HTERT RPE-1 (cell line): Measurements from ENCODE around the gene PARG.
"Not testable (repeated sequence)": the region's sequence is repeated elsewhere in the genome, so short reads cannot be mapped to it uniquely, and the experiment has no call there.

Experiments
- in situ Hi-C: fragments of 300-500 bp; cut with MboI; formaldehyde crosslinking; loops from 4 replicates; pipeline ENCODE4 v1.14.3; 2020; ENCODE audit warnings: low sequenced_read_pairs

Gene PARG

DNA sequence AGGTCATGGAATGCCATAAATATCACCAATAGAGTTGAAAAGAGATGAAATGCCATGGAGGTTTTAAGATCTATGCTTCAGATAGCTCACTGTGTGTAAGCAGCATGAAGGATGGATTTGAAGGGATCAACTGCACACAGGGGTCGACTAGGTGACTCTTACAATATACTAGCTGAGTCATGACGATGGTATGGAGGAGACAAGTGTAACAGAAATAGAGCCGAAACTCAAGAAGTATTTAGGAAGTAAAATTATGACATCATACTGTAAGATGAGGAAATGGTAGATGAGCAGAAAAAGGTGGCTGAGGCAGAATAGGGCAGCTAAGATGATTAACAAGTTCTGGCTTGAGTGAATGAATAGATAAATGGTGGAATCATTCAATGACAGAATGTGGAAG is 38.0 kb downstream of the PARG start:
- in situ Hi-C loops, result not testable (repeated sequence)

GRCh38 chr10:49900406-49900805 is 41.4 kb downstream of the PARG start:
- in situ Hi-C loops, result not testable (repeated sequence)

GRCh38 chr10:49899999-49900398 is 41.8 kb downstream of the PARG start:
- in situ Hi-C loops, result not testable (repeated sequence)

GRCh38 chr10:49890025-49890424 is 51.8 kb downstream of the PARG start:
- in situ Hi-C loops, result not testable (repeated sequence)

DNA sequence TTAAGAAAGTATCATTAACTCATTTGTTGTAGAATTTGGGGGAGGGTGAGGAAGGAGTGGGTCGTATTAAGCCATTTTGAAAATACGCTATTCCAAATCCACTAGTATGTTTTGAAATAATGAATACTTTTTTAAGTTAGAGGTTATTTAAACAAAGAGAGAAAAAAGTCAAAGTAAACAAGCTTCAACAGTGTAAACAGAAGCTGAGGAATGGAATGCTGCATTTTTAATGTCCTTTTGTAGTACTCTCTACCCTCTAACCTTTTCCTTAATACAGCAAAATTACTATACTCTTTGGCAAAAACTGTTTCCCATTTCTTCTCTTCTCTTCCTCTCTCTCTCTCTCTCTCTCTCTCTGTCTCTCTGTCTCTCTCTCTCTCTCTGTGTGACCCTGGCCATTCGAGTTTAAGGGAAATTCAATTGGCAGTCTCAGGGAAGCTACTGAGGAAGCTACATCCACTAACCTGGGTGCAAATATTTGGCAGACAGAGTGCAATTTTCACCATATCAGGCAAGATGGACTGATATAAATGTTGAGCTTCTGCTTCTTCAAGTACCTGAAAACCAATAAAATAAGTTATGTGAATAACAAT is 57.0 kb downstream of the PARG start:
- in situ Hi-C loops, result not testable (repeated sequence)

- in situ Hi-C loops, result not testable (repeated sequence)
These were observed 58.0 kb downstream of the PARG start for GRCh38 chr10:49883852-49884251.

DNA sequence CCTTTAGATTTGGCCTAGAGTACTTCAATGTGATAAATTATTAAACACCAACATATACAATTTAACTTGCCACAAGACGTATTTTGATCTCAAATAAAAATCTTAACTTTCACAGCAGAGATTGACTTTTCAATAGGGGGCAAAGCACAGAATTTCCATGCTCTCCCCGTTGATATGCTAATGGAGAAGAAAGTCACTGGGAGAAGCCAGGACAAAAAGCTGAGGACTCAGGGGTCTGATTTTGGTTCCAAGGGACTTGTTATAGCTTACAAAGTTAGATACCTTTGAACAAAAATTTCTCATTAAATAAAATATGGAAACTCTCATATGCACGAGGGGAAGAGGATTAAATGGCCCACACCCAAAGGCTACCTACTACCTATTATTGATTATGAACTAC is 59.5 kb downstream of the PARG start:
- in situ Hi-C loops, result not testable (repeated sequence)

GRCh38 chr10:49872740-49873139 is 69.1 kb downstream of the PARG start:
- in situ Hi-C loops, result not testable (repeated sequence)

DNA sequence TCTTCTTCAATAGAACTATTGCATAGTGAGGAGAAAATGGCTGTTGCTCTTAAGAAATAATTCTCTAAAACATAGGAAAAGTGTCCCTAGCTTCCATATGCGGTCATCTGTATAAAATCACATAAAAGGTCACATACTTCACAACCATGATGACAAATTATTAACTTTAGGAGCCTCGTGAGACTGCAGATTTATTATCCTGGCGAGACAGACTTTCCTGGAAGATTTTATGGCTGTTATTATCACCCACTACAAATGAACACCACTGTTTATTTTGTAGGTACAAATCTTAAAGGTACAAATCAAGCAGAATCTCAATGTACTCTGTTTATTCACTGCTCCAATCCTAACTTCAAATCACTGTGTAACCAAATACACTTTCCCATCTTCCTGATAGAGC is 70.4 kb downstream of the PARG start:
- in situ Hi-C loops, result not testable (repeated sequence)

DNA sequence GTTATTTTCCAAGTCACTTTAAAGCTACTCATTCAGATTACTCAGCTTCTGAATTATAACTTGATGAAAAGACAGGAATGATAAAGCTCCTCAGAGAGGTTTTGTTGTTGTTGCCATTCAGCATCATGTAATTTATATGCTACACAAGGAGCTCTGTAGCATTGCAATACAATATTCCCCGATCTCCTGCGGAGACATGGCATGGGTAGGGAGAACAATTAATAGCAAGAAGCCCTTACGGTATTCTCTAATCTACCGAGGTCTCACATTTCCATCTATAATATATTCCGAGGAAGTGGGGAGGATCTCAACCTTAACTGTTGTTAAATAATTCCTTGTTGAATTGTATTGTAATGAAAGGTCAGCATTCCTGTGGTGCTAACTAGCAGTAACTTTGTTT is 81.9 kb downstream of the PARG start:
- in situ Hi-C loops, result not testable (repeated sequence)

DNA sequence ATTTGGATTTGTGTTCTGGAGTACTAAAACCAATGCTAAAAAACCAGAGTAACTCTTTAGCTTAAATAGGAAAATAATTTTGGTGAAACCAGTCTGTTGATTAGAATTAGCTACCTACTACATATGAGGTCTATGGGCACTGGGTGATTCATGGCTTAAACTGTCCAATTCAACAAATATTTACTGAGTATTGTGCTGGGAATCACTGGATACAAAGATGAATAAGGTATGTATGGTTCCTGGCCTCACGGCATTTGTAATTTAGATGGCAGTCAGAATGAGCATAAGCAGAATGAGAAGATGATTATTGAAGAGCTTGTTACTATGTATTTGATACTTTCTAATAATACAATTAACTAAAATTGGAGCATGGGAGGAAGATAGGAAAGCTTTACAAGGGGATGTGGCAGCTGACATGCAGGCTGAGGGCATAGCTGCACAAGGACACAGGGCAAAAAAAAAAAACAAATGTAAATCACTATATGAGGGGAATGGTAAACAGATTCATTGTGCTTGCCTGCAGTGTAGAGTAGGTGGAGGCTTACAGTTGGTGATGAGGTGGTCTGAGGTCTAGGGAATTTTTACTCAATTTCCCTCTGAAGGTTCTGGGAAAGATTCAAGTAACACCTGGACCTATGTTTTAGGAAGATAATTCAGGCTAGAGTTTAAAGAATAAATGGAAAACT is 83.0 kb downstream of the PARG start:
- in situ Hi-C loops, result not testable (repeated sequence)

DNA sequence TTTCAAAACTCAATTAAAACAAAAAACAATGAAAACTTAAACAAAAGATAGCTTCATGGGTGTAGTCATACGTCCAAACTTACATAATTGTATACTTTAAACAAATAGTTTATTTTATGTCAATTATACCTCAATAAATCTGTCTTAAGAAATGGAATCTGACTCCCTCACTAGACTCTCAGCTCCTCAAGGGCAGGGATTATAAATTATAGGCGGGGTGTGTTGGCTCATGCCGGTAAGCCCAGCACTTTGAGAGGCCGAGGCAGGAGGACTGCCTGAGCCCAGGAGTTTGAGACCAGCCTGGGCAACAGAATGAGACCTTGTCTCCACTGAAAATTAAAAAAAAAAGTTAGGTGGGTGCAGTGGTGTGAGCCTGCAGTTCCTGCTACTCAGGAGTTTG is 92.3 kb downstream of the PARG start:
- in situ Hi-C loops, result not testable (repeated sequence)

DNA sequence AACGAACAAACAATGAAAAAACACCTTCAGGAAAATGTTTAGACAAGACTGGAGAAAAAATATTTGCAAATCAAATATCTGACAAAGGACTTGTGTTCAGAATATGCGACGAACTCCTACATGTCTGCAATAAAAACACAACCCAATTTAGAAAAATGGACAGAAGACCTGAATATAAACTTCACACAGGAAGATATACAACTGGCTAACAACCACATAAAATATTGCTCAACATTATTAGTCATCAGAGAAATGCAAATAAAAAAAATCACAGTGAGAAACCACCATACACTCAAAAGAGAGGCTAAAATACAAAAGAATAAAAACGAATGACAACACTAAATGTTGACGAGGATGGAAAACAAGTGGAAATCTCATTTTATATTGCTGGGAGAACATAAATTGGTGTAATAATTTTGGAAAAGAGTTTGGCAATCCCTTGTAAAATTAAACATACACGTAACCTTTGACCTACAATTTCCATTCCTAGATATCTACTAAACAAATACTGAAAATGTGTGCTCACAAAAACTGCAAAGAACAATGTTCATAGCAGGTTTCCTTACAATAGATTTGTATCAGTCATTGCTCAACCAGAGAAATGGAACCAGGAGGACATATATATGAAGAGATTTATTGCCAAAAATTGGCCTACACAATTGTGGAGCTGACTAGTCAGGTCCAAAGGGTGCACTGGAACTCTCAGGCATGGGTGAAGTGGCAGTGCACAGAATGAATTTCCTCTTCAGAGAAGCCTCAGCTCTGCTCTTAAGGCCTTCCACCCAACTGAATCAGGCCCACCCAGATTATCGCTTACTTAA is 96.8 kb downstream of the PARG start:
- in situ Hi-C loops, result no loop called here

DNA sequence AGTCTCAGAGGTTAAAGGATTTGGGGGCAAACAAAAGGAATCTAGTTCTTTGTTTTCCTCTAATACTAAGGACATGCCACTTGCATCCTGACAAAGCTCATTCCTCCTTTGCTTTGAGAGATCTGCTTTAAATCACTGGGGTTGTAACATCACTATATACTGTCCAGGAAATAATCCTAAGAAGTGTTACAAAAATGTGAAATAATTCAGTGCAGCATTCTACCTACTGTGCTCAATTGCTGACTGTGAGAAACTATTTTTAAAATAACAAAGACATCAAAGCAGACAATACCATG is 99.5 kb downstream of the PARG start:
- in situ Hi-C loops, result not testable (repeated sequence)

- in situ Hi-C loops, result no loop called here
These were observed 100.1 kb downstream of the PARG start for GRCh38 chr10:49841615-49842332.

- in situ Hi-C loops, result no loop called here
These were observed 104.1 kb downstream of the PARG start for GRCh38 chr10:49837685-49838084.

DNA sequence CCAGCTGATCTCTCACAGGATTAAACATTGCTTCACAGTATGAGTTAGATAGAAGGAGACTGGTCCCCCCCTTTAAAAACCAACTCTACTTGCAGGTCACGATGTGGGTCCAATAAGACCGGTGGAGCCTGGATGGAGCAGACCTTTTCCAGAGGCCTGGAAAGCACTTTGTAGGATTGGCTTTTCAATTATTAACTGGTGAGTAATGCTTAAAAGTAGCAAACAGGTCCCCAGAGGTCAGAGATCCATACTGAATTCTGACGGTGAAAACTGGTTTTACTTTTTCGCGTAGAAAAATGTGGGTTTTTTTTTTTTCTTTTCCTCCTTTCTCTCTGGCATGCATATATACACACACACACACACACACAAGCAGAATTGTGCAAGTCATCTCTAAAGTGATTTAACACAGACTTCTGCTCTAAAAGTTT is 104.8 kb downstream of the PARG start:
- in situ Hi-C loops, result no loop called here

- in situ Hi-C loops, result no loop called here
These were observed 106.9 kb downstream of the PARG start for GRCh38 chr10:49834976-49835375.

DNA sequence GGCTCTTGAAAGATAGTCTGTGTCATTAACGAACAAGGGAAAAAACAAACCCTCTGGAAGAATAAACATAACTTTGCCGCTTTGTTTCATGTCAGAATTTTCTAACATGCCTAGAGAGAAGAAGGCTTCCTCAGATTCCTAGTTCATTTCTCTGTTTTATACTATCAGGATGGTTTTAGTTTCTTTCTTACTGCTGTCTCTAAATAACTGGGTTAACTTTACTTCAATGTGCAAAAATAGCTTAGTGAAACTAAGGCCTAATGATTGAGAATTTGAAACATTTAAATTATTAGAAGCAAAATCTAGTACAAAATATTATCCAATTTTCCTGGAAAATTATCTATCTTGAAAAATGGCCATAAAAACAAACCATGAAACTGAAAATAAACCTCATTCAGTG is 107.6 kb downstream of the PARG start:
- in situ Hi-C loops, result no loop called here

GRCh38 chr10:49833168-49833567 is 108.7 kb downstream of the PARG start:
- in situ Hi-C loops, result no loop called here

DNA sequence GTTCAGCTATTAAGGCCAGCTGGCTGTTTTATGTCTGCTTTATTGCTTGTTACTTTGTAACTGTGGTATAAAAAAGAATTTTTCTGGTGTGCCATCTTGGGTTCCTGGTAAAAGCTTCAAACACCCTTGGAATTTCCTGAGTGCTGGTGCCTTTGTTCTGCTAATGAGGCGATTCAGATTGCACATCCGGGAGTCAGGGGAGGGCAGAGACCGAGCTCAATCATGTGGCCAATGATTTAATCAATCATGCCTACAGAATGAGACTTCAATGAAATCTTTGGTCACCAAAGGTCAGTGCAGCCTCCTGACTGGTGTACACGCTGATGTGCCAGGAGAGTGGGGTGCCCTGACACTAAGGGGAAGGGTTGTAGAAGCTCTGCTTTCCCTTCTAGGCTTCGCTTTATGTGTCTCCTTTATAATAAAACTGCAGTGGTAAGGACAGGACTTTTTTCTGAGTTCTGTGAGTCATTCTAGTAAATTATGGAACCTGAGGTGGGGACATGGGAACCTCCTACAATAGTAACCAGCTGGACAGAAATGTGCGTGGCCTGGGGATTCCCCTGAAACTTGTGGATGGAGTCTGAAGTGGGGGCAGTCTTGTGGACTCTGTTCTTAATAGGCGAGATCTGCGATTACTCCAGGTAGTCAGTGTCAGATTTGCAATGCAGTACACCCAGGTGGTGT is 110.3 kb downstream of the PARG start:
- in situ Hi-C loops, result no loop called here
